ENCODE data around the gene UBE2F. TPM values are rescaled to one million over a fixed set of nuclear protein-coding genes. Genes with fewer than 3 reads are reported as not detected.
"Not testable (repeated sequence)": the region's sequence is repeated elsewhere in the genome, so short reads cannot be mapped to it uniquely, and the experiment has no call there.

Gene UBE2F
- total and polyA plus RNA-seq, 7 donors, result 50.7 to 115 (median 67.8) TPM

DNA sequence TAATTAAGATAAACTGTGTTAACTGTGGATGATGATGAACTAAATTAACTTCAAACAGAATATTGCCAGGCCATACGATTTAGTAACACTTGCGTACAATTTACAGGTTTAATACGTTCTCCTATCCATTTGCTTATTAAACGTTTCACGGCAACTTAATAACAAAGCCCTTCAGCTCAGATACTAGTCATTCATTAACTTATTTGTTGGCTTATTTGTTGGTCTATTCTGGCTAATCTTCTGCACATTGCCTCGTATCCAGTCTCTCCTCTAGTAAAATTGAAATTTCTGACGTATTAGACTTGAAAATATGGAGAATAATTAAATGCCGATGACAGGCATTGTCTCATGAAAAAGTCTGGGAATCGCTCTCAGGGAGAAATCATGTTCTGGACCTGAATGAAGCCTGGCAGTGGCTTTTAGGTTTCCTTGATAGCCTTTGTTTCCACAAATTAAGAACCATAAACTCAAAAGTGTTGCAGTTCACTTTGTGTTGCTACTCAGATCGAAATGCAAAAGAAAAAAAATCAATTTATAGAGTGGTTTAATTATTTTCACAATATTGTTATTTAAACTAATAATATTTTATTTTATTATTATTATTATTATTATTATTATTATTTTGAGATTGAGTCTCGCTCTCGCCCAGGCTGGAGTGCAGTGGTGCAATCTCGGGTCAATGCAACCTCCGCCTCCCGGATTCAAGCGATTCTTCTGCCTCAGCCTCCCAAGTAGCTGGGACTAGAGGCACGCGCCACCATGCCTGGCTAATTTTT is 98.4 kb downstream of the UBE2F start:
- no peak for TF ChIP-seq POLR2A (IDR thresholded peaks at IDR 0.05)
- no peak for TF ChIP-seq POLR2AphosphoS5 (IDR thresholded peaks at IDR 0.05)
- TF ChIP-seq, protein P1, sequence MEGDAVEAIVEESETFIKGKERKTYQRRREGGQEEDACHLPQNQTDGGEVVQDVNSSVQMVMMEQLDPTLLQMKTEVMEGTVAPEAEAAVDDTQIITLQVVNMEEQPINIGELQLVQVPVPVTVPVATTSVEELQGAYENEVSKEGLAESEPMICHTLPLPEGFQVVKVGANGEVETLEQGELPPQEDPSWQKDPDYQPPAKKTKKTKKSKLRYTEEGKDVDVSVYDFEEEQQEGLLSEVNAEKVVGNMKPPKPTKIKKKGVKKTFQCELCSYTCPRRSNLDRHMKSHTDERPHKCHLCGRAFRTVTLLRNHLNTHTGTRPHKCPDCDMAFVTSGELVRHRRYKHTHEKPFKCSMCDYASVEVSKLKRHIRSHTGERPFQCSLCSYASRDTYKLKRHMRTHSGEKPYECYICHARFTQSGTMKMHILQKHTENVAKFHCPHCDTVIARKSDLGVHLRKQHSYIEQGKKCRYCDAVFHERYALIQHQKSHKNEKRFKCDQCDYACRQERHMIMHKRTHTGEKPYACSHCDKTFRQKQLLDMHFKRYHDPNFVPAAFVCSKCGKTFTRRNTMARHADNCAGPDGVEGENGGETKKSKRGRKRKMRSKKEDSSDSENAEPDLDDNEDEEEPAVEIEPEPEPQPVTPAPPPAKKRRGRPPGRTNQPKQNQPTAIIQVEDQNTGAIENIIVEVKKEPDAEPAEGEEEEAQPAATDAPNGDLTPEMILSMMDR (IDR thresholded peaks at IDR 0.05), result no peak
- TF ChIP-seq EP300 (IDR thresholded peaks at IDR 0.05), result no peak
- intact Hi-C loops (cut with DNase I), result no loop called here
- peaks cover 0 to 46% (median 23%) of the 10 kb centered on the region in 4 donors for H3K36me3 ChIP-seq
- H3K4me1 ChIP-seq, result peaks cover 0 to 16% (median 8%) of the 10 kb centered on the region in 4 donors
- no peaks in the 10 kb centered on the region for H3K9me3 ChIP-seq
- no peaks in the 10 kb centered on the region for H3K27me3 ChIP-seq
- whole genome bisulfite sequencing, 2 donors, result 81 to 88% methylated on average over 18 of the region's 18 CpGs
- no peak for DNase-seq
- no peak overlapping the region for H3K4me3 ChIP-seq
- no peak overlapping the region for H3K27ac ChIP-seq

DNA sequence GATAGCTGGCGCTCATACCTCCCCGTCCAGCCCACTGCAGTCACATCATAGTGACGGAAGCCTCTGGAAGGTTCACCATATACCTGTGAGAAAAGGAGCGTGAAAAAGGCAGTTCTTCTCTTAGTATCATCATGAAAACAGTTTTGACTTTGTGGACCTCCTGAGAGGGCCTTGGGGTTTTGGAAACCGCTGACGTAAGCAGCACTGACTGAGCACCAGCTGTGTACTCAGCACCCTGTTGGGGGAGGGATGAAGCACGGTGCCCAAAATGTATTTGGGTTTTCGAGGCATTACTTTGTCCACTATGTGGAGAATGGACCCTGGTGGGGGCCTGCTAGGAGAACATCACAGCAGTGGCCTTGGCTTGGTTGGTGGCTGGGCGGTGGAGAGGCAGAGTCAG is 99.4 kb downstream of the UBE2F start:
- intact Hi-C loops (cut with DNase I), result no loop called here
- Histone ChIP-seq H3K27ac (no peak overlapping the region), H3K27me3 (no peaks in the 10 kb centered on the region), H3K4me3 (no peak overlapping the region), H3K4me1 (peaks cover 0 to 13% (median 8%) of the 10 kb centered on the region in 4 donors), H3K36me3 (peaks cover 0 to 47% (median 23%) of the 10 kb centered on the region in 4 donors), H3K9me3 (no peaks in the 10 kb centered on the region)
- TF ChIP-seq POLR2A (IDR thresholded peaks at IDR 0.05) (no peak), EP300 (IDR thresholded peaks at IDR 0.05) (no peak), POLR2AphosphoS5 (IDR thresholded peaks at IDR 0.05) (no peak)
- TF ChIP-seq, protein P1 (IDR thresholded peaks at IDR 0.05), result no peak
- WGBS, 2 donors, result 87 to 93% methylated on average over 9 of the region's 9 CpGs
- no peak for DNase-seq

DNA sequence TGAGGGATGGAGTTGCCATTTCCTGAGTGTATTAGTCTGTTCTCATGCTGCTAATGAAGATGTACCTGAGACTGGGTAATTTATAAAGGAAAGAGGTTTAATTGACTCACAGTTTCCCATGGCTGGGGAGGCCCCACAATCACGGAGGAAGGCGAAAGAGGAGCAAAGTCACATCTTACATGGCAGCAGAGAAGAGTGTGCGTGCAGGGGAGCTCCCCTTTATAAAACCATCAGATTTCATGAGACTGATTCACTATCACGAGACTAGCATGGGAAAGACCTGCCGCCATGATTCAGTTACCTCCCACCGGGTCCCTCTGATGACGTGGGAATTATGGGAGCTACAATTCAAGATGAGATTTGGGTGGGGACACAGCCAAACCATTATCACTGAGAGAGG is 99.9 kb downstream of the UBE2F start:
- 94 to 96% methylated on average over 7 of the region's 7 CpGs for WGBS, 2 donors
- H3K4me3 ChIP-seq; H3K9me3 ChIP-seq; DNase-seq; intact Hi-C loops (cut with DNase I); H3K27me3 ChIP-seq; H3K27ac ChIP-seq; H3K4me1 ChIP-seq: not testable (repeated sequence)
- H3K36me3 ChIP-seq, result peaks cover 0 to 49% (median 23%) of the 10 kb centered on the region in 4 donors

DNA sequence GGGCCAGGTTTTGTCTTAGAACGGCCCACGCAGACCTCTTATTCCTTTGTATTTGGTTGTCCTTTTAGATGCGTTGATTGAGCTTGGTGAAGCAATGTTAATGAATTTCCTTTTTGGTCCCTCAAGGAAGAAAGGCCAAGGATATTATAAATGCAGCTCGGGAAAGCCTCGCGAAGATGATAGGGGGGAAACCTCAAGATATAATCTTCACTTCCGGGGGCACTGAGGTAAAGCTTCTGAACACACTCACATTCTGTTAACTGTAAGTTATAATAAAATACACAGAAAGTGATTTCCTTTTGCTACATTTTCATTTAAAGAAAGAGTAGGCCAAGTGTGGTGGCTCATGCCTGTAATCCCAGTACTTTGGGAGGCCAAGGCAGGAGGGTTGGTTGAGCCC is 101.1 kb downstream of the UBE2F start:
- Histone ChIP-seq H3K27ac (no peak overlapping the region), H3K36me3 (peaks cover 0 to 58% (median 23%) of the 10 kb centered on the region in 4 donors), H3K4me1 (no peaks in the 10 kb centered on the region), H3K9me3 (no peaks in the 10 kb centered on the region), H3K27me3 (no peaks in the 10 kb centered on the region), H3K4me3 (no peak overlapping the region)
- WGBS, 2 donors, result 92 to 95% methylated on average over 7 of the region's 7 CpGs
- TF ChIP-seq EP300 (IDR thresholded peaks at IDR 0.05) (no peak), POLR2A (IDR thresholded peaks at IDR 0.05) (no peak), POLR2AphosphoS5 (IDR thresholded peaks at IDR 0.05) (no peak)
- TF ChIP-seq, protein P1 (IDR thresholded peaks at IDR 0.05), result no peak
- intact Hi-C loops (cut with DNase I), result no loop called here
- DNase-seq, result no peak

DNA sequence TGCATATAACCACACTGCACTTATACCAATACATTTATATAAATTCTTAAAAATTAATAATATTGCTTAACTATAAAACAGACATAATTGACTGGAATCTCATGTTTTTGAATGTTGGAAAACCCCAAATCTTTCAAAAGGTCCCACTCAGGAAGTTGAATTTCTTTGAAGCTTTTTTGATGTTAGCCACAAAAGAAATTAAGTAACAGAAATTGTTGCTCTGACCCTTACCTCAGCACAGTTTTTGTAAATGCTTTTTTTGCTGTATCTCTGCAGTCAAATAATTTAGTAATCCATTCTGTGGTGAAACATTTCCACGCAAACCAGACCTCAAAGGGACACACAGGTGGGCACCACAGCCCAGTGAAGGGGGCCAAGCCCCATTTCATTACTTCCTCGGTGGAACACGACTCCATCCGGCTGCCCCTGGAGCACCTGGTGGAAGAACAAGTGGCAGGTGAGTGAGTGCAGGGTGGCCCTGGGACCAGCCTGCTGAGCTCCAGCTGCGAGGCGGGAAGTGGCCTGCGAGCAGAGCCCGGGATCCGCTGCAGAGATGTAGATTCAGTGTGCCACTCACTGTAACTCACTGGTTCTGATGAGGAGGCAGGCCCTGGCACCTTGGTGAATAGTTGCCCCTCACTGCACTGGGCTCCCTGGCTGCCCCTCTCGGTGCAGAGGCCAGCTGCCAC is 102.4 kb downstream of the UBE2F start:
- intact Hi-C loops (cut with DNase I), result no loop called here
- Histone ChIP-seq H3K27me3 (no peaks in the 10 kb centered on the region), H3K4me3 (no peak overlapping the region), H3K27ac (no peak overlapping the region), H3K36me3 (peaks cover 0 to 58% (median 23%) of the 10 kb centered on the region in 4 donors), H3K9me3 (no peaks in the 10 kb centered on the region), H3K4me1 (no peaks in the 10 kb centered on the region)
- no peak for TF ChIP-seq EP300 (IDR thresholded peaks at IDR 0.05)
- TF ChIP-seq POLR2AphosphoS5 (IDR thresholded peaks at IDR 0.05), result no peak
- TF ChIP-seq, protein P1 (IDR thresholded peaks at IDR 0.05), result no peak
- TF ChIP-seq POLR2A (IDR thresholded peaks at IDR 0.05), result no peak
- 81 to 93% methylated on average over 10 of the region's 10 CpGs for WGBS, 2 donors
- DNase-seq, result no peak
